HG02884 (cell line): ENCODE measurements around the gene RFX8.

Source experiments
- ATAC-seq: cut with Tn5 transposase; IDR thresholded peaks from one replicate; pipeline ENCODE4 v1.9.1; 2021; ENCODE audit warnings: mild to moderate bottlenecking, moderate library complexity; ENCODE audit not compliant: unreplicated experiment

The RFX8 gene

DNA sequence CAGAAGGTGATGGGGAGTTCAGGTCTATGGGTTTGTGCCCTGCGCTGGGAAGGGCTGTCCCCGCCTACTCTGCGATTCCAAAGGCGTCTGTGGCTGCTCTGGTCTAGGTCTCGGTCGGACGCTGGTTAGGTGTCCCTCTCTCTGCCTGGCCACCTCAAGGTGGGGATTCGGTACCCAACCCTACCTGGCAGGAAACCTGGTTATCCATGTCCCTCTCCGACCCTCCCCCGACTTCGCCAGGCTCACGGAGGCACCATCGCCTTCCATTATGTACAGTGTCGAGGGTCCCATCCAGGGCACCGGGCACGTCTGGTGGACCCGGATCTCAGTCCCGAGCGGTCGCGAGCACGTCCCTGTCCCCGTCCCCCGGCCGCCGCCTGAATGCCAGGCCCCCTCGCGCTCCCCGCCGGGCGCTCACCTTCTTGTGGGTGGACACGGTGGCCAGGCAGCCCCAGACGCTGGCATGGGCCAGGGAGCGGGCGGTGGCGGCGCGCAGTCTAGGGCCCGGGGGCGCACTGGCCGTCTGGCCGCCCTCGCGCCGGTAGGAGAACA is 88.2 kb downstream of the RFX8 start:
- no peak for ATAC-seq

DNA sequence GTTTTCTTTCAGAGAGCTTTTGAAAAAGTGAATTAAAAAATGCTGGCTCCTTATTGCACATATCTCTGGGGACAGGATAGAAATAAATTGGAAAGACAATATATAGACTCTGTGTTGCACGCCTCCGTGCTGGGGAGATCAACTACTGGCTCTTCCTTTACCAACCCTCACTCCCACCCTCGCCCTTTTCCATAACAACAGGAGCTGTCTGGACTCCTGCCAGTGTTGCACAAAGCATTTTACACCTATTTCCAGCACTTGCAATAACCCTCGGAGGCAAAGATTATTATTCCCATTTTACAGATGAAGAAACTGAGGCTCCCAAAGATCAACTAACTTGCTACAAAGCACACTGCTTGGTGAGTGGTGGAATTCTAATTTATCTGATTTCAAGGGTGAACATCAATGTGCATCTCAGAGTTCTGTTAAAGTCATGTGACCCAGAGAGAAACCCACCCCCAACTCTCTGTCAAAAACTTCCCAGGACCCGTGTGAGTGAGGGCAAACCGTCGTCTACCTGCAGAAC is 91.8 kb downstream of the RFX8 start:
- no peak for ATAC-seq

DNA sequence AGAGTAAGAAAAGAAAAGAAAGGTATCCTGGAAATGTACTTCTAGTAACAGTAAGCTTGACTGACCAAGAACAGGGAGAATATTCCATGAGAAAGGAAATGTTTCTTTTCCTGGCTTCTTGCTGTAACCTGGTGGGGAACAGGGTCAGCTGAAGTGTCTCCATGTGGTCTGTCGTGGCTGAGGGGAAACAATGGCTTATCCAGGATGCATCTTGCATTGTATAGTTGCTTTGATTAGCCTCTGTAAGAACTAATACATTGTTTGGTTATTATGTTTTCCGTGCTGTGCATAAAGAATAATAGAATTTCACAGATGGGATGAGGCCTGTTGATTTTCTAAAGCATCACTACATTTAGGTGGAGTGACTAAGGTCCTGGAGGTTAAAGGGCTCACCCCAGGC is 92.5 kb downstream of the RFX8 start:
- no peak for ATAC-seq

DNA sequence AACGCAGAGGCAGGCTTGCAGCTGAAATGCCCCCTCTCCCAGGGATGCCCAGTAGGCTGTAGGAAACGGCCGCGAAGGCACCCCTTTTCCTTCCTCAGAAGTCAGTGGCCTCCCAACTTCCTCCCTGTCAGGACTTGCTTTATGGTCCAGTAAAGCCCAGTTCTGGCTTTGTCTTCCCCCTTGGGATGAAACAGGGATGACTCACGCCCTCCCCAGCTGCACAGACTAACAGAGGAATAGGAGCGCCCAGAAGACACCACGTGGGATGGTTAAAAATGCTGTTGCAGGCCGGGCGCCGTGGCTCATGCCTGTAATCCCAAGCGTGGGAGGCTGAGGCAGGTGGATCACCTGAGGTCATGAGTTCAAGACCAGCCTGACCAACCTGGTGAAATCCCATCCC is 94.5 kb downstream of the RFX8 start:
- no peak for ATAC-seq

DNA sequence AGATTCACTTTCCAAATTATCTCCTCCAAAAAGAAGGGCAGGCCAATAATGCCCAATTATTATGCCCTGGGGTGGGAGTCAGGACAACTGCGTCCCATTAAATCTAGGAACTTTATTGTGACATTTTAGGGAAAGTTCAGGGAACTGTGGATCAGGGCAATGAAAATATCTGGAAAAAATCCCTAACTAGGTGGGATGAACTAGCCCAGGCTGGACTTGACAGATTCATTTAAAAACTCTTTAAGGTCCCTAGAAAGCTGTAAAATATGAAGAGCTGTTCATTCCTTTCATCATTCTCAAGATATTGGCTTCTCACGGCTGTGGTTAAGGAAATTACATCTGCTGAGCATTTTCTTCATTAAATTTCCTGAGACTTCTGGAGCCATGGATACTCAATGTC is 95.8 kb downstream of the RFX8 start:
- no peak for ATAC-seq

DNA sequence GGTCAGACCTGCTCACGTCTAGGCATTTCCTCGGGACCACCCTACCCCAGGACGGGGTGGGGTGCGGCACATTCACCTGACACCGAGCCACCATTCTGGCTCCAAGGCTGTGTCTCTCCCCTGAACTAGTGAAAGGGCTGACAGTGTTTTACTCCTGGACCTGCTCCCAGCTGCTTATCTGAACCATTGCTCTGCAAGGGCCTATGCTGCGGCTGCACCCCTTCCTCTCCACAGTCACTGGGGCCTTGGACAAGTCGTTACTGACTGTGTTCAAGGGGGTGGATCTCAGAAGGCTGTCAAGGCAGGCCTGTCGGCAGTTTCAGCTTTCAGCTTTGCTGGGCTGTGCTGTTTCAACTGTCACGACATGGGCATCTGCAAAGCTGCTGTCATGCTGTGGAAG is 99.3 kb downstream of the RFX8 start:
- no peak for ATAC-seq

DNA sequence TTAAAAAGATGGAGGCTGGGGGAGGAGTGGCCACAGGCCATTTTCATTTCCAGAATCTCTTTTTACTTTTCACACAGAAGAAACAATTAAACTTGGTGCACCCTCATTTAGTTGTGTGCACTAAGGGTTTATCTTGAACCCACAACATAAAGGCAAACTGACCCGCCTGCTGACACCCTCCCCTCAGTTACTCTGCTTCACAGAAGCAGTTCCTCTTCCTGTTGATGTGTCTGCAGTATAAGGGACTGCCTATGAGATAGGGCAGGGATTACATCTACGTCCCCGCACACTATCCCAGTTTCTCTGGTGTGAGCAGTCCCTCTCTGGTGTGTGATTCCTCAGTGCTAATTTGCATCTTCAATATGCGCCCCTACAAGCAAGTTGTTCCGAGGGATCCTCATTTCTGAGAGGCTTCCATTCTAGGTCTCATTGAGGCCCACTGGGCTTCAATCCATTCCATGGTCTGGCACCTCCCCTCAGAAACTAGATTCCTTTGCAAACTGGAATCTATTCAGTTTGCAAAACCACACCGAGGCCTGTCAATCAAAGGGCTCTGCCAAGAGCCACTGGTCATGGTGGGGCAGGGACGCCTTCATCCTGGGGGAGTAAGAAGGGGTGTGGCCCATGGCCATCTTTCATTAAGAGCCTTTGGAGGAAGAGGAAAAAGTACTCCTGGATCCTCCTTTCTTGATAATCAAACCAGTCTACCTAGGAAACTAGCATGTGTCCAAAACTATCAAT is 99.9 kb downstream of the RFX8 start:
- no peak for ATAC-seq

DNA sequence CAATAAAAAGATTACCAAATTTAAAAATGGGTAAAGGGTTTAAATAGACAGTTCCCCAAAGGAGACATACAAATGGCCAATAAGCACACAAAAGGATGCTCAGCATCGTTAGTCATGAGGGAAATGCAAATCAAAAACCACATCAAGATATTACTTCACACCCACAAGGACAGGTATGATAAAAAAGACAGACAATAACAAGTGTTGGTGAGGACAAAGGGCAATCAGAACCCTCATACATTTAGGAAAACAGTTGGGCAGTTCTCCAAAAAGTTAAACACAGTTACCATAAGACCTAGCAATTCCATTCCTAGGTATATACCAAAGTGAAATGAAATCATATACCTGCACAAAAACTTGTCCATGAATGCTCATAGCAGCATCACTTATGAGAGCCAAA is 102.1 kb downstream of the RFX8 start:
- ATAC-seq, result no peak

DNA sequence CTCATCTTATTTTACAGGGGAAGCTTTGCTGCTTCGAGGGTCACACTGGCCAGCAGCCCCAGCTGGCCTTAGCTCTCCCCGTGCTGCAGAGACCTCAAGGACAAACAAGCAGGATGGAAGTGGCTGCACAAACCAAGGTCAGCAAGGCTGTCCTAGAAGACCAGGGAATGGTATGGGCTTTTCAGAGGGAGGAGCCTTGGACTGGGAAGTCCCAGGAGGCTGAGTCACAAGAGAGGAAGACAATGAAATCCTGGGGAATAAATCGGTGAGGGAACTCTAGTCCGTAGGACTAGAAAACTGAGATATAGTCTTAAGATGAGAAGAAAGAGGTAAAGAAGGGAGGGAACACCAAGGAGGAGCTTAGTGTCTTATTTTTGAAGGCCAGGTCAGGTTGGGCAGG is 103.3 kb downstream of the RFX8 start:
- no peak for ATAC-seq

DNA sequence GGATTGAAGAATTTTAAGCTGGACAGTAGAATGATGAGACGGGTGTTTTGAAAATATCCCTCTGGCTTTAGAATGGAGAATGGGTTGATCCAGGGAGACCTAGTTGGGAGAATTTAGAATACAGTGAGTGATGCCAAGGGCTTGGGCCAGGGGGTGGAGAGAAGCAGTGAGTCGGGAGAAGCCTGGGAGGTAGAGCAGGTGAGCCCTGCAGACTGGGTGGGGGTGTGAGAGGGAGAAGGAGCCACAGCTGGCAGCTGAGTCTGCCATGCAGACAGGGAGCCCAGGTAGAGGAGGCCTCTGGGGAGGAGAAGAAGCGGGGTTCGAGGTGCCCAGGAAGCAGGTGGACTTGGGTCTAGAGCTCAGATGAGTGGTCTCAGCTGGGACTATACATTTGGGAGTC is 105.8 kb downstream of the RFX8 start:
- no peak for ATAC-seq

DNA sequence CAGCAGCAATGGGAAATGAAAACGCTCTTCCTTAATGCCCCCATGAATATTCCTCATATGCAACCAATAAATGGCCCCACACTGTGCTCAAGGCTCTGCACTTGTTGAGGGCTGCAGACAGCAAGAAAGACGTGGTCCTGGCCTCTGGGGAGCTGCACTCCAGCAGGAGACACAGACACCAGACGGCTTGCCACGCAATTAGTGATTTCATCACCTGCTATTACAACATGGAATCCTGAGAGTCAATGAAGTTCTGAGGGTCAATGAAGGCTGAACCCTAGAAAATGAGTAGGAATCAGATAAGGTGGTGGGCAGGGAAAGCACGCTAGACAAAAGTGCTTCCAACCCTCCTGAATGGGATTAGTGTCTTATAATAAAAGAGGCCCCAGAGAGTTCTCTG is 106.5 kb downstream of the RFX8 start:
- ATAC-seq, result no peak

DNA sequence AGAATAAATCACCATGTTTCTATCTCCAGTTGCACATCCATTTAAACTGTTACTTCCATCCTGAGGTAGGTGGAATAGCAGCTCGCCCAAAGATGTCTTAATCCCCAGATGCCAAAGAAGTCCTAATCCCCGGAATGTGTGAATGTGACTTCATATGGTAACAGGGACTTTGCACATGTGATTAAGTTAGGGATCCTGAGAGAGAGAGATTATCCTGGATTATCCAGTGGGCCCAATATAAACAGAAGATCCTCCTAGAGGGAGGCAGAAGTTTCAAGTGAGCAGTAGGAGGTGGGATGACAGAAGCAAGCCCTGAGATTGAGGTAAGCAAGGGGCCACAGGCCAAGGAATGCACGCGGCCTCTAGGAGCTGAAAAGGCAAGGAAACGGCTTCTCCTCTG is 107.4 kb downstream of the RFX8 start:
- ATAC-seq, result no peak

DNA sequence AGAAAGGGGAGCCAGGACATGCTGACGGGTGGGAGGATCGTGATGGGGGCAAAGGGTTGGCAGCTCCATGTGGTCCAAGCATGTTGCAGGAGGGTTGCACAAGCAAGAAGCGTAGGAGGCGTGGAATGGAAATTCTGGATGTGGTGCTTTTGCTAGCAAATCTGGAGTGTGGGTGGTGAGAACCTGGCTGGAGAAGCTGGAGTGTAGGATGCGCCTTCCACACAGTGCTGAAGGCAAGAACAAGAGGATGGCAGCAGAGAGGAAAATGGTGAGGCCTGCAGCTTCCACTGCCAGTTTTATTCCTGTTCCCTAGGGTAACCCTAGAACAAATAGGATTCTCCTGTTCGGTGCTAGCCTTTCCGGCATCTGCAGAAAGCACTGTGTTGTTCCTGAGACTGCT is 110.0 kb downstream of the RFX8 start:
- no peak for ATAC-seq

DNA sequence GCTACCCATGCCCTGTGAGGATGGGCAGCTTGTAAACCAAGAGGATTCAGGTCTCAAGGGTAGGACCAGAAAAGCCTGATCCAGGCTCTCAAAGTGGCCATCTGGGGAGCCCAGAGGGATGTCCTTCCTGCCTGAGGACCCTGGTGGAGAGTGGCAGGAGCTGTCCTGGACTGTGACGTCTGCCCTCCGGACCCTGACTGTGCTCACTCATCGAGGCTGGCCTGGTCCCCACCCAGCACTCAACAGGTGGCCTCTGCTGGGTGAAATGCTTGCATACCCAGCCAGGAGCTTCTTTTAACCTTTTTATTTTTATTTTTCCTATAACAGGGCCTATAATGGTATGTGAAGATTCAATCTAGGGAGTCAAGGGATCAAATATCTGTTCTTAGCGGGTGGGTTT is 112.1 kb downstream of the RFX8 start:
- no peak for ATAC-seq

DNA sequence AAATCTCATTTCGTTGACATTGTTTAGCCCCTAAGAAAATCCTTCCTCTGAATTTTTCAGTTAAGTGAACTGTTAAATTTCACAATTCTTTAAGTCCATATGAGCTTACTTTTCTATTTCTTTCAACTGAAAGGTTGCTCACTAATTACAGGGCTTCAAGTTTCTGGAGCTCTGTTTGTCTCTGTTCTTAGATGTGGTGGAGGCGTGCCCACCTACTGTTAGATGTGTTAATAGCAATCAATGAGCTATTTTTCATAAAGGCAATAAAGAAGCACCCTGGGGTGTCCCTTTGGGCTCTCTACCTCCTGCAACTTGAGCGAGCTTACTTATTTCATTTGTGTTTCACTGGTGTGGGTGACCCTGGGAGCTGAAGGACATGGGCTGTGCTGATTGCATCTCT is 112.6 kb downstream of the RFX8 start:
- ATAC-seq, result no peak

DNA sequence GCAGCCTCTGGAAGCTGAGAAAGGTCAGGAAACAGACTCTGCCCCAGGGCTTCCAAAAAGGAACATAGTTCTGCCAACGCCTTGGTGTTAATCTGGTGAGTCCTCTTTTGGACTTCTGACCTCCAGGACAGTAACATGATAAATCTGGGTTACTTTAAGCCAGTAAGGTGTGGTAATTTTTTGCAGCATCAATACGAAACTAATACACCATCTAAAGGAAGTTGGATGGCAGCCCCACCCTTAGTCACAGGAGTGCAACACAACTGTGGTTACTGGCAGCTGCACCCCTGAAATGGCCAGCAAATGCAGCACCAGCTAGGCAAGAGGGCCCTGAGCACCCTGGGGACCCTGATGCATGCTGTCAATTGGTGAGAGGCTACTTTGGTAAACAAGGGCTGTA is 113.4 kb downstream of the RFX8 start:
- ATAC-seq, result no peak

DNA sequence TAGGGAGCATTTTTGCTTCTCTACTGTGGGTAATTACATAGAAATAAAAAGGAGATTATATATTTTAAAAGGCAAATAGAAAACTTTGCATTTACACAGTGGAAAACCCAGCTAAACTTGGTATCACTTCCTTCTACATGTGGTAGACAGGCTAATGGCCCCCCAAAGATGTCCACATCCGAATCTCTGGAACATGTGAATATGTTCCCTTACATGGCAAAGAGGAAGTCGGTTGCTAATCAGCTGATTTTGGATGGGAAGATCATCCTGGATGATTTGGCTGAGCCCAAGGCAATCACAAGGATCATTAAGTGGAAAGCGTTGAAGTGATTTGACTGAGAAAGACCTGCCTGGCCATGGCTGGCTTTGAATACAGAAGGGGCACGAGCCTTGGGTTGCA is 113.8 kb downstream of the RFX8 start:
- no peak for ATAC-seq

DNA sequence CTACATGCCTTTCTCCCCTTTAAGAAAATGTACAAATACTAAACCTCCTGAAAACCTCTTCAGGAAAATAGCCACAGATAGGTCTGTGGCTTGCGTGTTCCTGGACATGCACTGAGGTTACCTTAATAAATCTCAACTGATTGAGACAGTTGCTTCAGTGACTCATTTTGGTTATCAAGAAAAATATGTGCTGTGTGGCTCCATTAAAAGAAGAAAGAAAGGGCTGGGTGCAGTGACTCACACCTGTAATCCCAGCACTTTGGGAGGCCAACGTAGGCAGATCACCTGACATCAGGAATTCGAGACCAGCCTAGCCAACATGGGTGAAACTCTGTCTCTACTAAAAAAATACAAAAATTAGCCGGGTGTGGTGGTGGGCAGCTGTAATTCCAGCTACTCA is 114.7 kb downstream of the RFX8 start:
- ATAC-seq, result no peak

DNA sequence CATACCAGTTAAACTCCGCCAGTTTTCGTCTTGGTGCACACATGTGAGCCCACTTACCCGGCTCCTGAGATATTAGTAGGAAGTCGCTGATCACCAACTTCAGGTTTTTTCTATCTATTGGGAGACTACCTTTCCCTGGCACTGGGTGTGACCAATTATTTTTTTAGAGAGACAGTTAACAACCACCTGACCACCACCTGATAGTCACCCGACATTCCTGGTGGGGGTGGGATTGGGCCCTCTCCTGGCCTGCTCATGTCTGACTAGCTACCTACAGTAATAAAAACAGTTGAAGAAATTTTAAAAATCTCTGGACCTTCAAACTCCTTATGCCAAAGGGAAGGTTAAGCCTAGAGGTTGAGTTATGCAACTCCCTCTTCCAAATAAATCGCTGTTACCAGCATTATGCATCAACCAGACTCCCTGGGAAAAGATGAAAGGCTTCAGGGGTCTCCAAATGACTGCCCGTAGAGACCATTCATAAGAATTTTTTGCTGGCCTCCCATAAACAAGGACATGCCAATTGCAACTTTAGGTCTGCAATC is 115.4 kb downstream of the RFX8 start:
- ATAC-seq, result no peak

DNA sequence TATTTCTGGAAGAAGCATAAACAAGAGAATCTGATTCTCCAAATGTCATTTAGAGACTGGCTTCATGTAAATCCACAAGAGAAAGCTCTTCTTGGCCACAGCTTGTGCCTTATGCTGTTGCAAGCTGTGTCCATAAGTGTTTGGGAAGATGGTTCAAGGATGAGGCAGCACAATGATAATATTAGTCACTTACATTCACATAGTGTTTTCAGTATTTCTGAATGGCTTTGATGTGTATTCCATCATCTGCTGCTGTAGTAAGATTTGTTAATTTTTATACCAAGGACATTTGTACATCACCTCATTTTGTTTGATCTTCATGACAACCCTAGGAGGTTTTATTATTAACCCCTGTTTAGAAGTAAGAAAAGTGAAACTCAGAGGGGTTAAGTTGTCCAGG is 117.5 kb downstream of the RFX8 start:
- ATAC-seq, result no peak

DNA sequence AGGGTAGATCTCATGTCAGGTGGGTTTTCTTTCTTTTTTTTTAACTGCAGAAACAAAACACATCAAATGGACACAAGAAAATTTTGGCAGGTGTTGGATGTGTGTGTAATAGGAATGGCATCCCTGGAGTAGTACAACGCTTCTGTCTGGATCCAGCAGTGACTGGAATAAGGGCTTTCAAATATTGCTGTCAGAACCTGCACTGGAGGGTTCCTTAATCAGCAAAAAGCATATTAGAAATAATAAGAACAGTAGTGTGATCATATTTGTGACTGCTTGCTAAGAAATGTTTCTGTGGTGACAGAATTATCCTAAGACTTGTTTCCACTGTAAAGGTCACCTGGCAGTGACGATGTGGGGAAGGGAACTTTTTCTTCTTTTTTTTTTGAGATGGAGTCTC is 118.4 kb downstream of the RFX8 start:
- no peak for ATAC-seq

DNA sequence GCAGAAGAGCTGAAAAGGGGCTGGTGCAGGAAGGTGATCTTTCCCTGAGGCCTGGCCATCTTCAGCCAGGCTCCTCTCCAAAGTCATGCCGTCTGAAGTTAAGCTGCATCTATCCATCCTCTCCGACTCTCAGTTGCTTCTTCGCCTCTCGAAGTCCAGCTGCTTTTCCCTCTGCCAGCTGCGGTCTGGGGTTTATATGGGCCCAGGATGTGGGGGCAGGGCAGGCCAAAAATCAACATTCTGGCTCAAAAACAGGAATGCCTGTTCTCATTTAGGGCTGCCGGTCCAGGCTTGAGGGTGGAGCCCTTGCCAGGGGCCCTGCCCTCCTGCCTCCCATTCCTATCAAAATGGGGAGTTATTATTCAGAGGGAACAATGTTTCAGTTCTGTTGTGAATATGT is 118.9 kb downstream of the RFX8 start:
- ATAC-seq, result no peak
